HepG2 (cell line): ENCODE data around the gene SUPT4H1. TPM values are rescaled to one million over a fixed set of nuclear protein-coding genes. Genes with fewer than 3 reads are reported as not detected.

Experiments
- ATAC-seq: fragments of 200-7000 bp; cut with Tn5 transposase; 3 replicates; pipeline ENCODE4 v1.9.1; 2020; ENCODE audit warnings: mild to moderate bottlenecking, moderate library complexity
- BruUV-seq: library from RNA; stranded (reverse); fragments of 400-500 nt; replicated peaks from 2 replicates; lab custom pipeline; 2021; lab: Mats Ljungman, UMichigan
- CTCF ChIA-PET: fragments of 300-600 bp; formaldehyde crosslinking; extraction: SDS; loops from one replicate; lab custom pipeline; 2021; ENCODE audit warnings: low total read pairs, inconsistent platforms, low intra/inter-chr PET ratio; lab: Yijun Ruan, JAX
- POLR2A ChIA-PET: fragments of 350-600 bp; sonication (Branson Sonifier 250); formaldehyde crosslinking; loops from one replicate; lab custom pipeline; 2020; ENCODE audit warnings: antibody characterized with exemption, inconsistent platforms; lab: Yijun Ruan, JAX
- DNase-seq: peaks from one replicate; pipeline ENCODE4 v3.0.0-alpha.2; 2015; ENCODE audit warnings: low spot score
- FAIRE-seq: peaks from 3 replicates; lab custom pipeline; 2011; peaks lifted over from hg19 to GRCh38; lab: Jason Lieb, UNC
- H2AFZ ChIP-seq: one replicate; pipeline ENCODE4 v1.6.1; 2011; ENCODE audit warnings: low read length, inconsistent platforms
- H3K27ac ChIP-seq: fragments of 300-600 bp; 3 replicates; pipeline ENCODE4 v1.8.0; 2011; ENCODE audit warnings: mixed run types, mild to moderate bottlenecking, mixed read lengths, low read length, inconsistent platforms; ENCODE audit not compliant: insufficient read depth; ENCODE audit errors: extremely low read length
- H3K27me3 ChIP-seq, 2 experiments: fragments of 200-600 bp in 1 of 2; 2 replicates in 1 of 2; 3 replicates in 1 of 2; pipeline versions ENCODE4 v1.6.0 to v1.8.0; 2011; ENCODE audit warnings: low read length in 2 of 2, mild to moderate bottlenecking in 2 of 2, moderate library complexity in 2 of 2, inconsistent platforms in 1 of 2; ENCODE audit not compliant: insufficient read depth in 2 of 2, control insufficient read depth in 1 of 2
- H3K36me3 ChIP-seq, 2 experiments: fragments of 200-600 bp in 1 of 2; replicated peaks in 1 of 2; 2 replicates in 1 of 2; 3 replicates in 1 of 2; pipeline versions ENCODE4 v1.5.1 to v1.8.0; 2011; ENCODE audit warnings: low read length in 2 of 2, inconsistent platforms in 1 of 2; ENCODE audit not compliant: insufficient read depth in 2 of 2, control insufficient read depth in 1 of 2
- H3K4me1 ChIP-seq: 2 replicates; pipeline ENCODE4 v1.5.1; 2012; ENCODE audit warnings: low read length, inconsistent platforms; ENCODE audit not compliant: insufficient read depth
- H3K4me2 ChIP-seq: 2 replicates; pipeline ENCODE4 v1.6.0; 2011; ENCODE audit warnings: low read depth, low read length, inconsistent platforms
- H3K4me3 ChIP-seq, 3 experiments: fragments of 200-600 bp in 1 of 3; sonication (generic), shearing (Covaris generic) in 1 of 3; replicated peaks in 1 of 3; 2 replicates each; pipeline ENCODE4 v1.5.1; 2011 to 2016; ENCODE audit warnings: low read length in 3 of 3, inconsistent platforms in 2 of 3, low read depth in 2 of 3, mild to moderate bottlenecking in 2 of 3, control low read depth in 1 of 3, mixed read lengths in 1 of 3; ENCODE audit not compliant: insufficient read depth in 1 of 3
- H3K79me2 ChIP-seq: one replicate; pipeline ENCODE4 v1.6.1; 2011; ENCODE audit warnings: low read length, inconsistent platforms; ENCODE audit not compliant: insufficient read depth
- H3K9ac ChIP-seq: 2 replicates; pipeline ENCODE4 v1.6.0; 2011; ENCODE audit warnings: mild to moderate bottlenecking, low read depth, low read length, inconsistent platforms; ENCODE audit not compliant: insufficient read depth
- H3K9me3 ChIP-seq: 2 replicates; pipeline ENCODE4 v1.5.1; 2012; ENCODE audit warnings: mild to moderate bottlenecking, low read length
- H4K20me1 ChIP-seq: 2 replicates; pipeline ENCODE4 v1.6.0; 2011; ENCODE audit warnings: inconsistent platforms, mild to moderate bottlenecking, low read length, moderate library complexity; ENCODE audit not compliant: insufficient read depth
- FOXA1 ChIP-seq, 2 experiments: fragments of 450-650 bp in 1 of 2; sonication (generic) in 1 of 2; formaldehyde crosslinking in 1 of 2; IDR thresholded peaks; 2 replicates each; pipeline versions ENCODE4 v1.4.0 to v1.6.1; 2016 to 2020; ENCODE audit warnings: missing genetic modification reagents in 1 of 2
- NONO ChIP-seq, 2 experiments: fragments of 450-650 bp in 1 of 2; sonication (generic) in 1 of 2; formaldehyde crosslinking in 1 of 2; IDR thresholded peaks in 1 of 2; conservative IDR thresholded peaks in 1 of 2; 2 replicates each; pipeline versions ENCODE4 v1.6.1 to v1.8.0; 2017 to 2022; ENCODE audit warnings: mild to moderate bottlenecking in 1 of 2, missing genetic modification reagents in 1 of 2, moderate library complexity in 1 of 2
- SRSF9 ChIP-seq: fragments of 200-400 bp; formaldehyde crosslinking; IDR thresholded peaks from 2 replicates; pipeline ENCODE4 v1.6.1; 2018; ENCODE audit warnings: borderline replicate concordance, mild to moderate bottlenecking, low read depth, low read length; ENCODE audit not compliant: insufficient read depth, poor library complexity, severe bottlenecking
- ZNF121 ChIP-seq: sonication (generic); formaldehyde crosslinking; IDR thresholded peaks from 2 replicates; pipeline ENCODE4 v1.5.0; 2020; ENCODE audit warnings: mild to moderate bottlenecking, missing genetic modification reagents
- ZNF562 ChIP-seq: sonication (generic); formaldehyde crosslinking; IDR thresholded peaks from 2 replicates; pipeline ENCODE4 v1.8.0; 2022; ENCODE audit warnings: missing genetic modification reagents, borderline replicate concordance
- WGBS: methylation state at CpG from one replicate; pipeline ENCODE4 v1.1.6; 2017; ENCODE audit warnings: low lambda C conversion rate; 5-methylcytosine and 5-hydroxymethylcytosine counted together
- in situ Hi-C: cut with HindIII; loops from 2 replicates; pipeline ENCODE4 v1.10.0; 2017; ENCODE audit warnings: low pct_unique_long_range_greater_than_20kb; ENCODE audit not compliant: extremely low pct_ligation_motif_present
- intact Hi-C: fragments of 100-400 bp; cut with micrococcal nuclease; formaldehyde crosslinking; loops from one replicate; pipeline ENCODE4 v1.10.0; 2022; ENCODE audit not compliant: unreplicated experiment
- polyA plus RNA-seq, 8 experiments: library from polyadenylated mRNA; depleted of rRNA in 3 of 8; stranded (reverse) in 7 of 8; unstranded in 1 of 8; fragments of >200 nt; fragmentation: Illumina TruSeq in 4 of 8; extraction: Trizol in 4 of 8; gene quantifications; 2 replicates each; pipeline versions ENCODE4 v1.2.1 to v1.2.3, GENCODE V29; 2011 to 2016; ENCODE audit warnings: low read depth in 4 of 8, missing spikeins in 1 of 8, mixed read lengths in 1 of 8; ENCODE audit not compliant: insufficient read depth in 1 of 8
- total RNA-seq, 5 experiments: library from RNA; depleted of rRNA; stranded (reverse); fragments of >200 nt; fragmentation: Illumina TruSeq; extraction: Trizol; gene quantifications; 2 replicates each; pipeline ENCODE4 v1.2.3, GENCODE V29; 2016; ENCODE audit warnings: low read depth in 1 of 5

The SUPT4H1 gene
- total and polyA plus RNA-seq, 2 of the 13 experiments (the other 11 are each of a cell fraction or from before 2014, with no cell fraction given): 155 to 244 TPM

GRCh38 chr17:58387834-58388233, 35.8 kb upstream of the SUPT4H1 start (continued):
- no peak for TF ChIP-seq FOXA1 (IDR thresholded peaks at IDR 0.05)
- TF ChIP-seq FOXA1 (CRISPR knock-in tag; IDR thresholded peaks at IDR 0.05): peak; percentile 37; the same call in 1 of the 2 replicates

- H3K4me3 ChIP-seq: no peak overlapping the region
- no peak overlapping the region for H3K4me2 ChIP-seq
- in situ Hi-C loops (no loop called here), intact Hi-C loops (no loop called here)
- ChIA-PET CTCF (no interaction called here), POLR2A (interaction anchor here (1.0 to 6.3 kb wide), 4 partner anchors 16 to 34 kb away, joined by 3 to 58 read pairs (median 6); partner anchors contain the start of genes RNF43 and SUPT4H1)
- H3K9me3 ChIP-seq: no peaks in the 10 kb centered on the region
- H3K27me3 ChIP-seq: no peaks in the 10 kb centered on the region
- TF ChIP-seq ZNF121 (CRISPR knock-in tag) (peak; percentile 72; the same call in 1 of the 2 replicates), SRSF9 (no peak), ZNF562 (CRISPR knock-in tag) (no peak), NONO (IDR thresholded peaks at IDR 0.05) (no peak), NONO (CRISPR knock-in tag; conservative IDR thresholded peaks at IDR 0.05) (no peak)
- BruUV-seq: no TSS peak
- peaks cover 95% of the 10 kb centered on the region for H3K79me2 ChIP-seq
- H3K4me1 ChIP-seq: peaks cover 97% of the 10 kb centered on the region
- no peak overlapping the region for H3K9ac ChIP-seq
- H3K36me3 ChIP-seq: peaks cover 4 to 29% of the 10 kb centered on the region in 2 experiments; a peak in 4 of 5 replicates
- no peak overlapping the region for H2AFZ ChIP-seq
- ATAC-seq (no peak), FAIRE-seq (no peak), DNase-seq (no peak)
- no peaks in the 10 kb centered on the region for H4K20me1 ChIP-seq
- 94% methylated on average over 3 of the region's 3 CpGs for WGBS
- peak overlapping the region; percentile 93 for H3K27ac ChIP-seq
These were observed 34.7 kb upstream of the SUPT4H1 start for GRCh38 chr17:58386708-58387107.
